Neural progenitor cell (in vitro differentiated cells): ENCODE measurements around the gene OCA2.

Experiments
- EZH2phosphoT487 ChIP-seq: fragments of 200-600 bp; sonication (generic); IDR thresholded peaks from 2 replicates; pipeline ENCODE4 v1.6.1; 2017; ENCODE audit warnings: antibody characterized with exemption
- TF ChIP-seq, protein P1 (sequence below): fragments of 200-600 bp; sonication (generic); IDR thresholded peaks from 2 replicates; pipeline ENCODE4 v1.5.1; 2017; ENCODE audit warnings: antibody characterized with exemption, mild to moderate bottlenecking

DNA sequence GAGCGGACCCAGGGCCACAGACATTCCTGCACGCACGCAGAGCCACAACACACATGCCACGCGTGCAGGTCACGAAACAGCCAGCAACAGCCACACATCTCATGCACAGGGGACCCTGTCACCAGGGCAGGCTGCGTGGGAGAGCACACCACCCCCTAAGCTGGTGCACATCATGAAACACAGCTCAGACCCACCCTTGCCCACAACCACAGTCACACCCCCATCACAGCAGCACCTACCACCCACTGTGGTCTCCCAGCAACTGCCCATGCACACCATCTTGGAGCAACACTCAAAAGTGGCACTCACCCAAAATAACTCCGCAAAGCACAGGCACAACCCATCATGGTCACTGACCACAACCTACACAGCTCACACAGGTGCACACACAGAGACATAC is 75.7 kb downstream of the OCA2 start:
- TF ChIP-seq EZH2phosphoT487, result no peak
- TF ChIP-seq, protein P1, sequence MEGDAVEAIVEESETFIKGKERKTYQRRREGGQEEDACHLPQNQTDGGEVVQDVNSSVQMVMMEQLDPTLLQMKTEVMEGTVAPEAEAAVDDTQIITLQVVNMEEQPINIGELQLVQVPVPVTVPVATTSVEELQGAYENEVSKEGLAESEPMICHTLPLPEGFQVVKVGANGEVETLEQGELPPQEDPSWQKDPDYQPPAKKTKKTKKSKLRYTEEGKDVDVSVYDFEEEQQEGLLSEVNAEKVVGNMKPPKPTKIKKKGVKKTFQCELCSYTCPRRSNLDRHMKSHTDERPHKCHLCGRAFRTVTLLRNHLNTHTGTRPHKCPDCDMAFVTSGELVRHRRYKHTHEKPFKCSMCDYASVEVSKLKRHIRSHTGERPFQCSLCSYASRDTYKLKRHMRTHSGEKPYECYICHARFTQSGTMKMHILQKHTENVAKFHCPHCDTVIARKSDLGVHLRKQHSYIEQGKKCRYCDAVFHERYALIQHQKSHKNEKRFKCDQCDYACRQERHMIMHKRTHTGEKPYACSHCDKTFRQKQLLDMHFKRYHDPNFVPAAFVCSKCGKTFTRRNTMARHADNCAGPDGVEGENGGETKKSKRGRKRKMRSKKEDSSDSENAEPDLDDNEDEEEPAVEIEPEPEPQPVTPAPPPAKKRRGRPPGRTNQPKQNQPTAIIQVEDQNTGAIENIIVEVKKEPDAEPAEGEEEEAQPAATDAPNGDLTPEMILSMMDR, result no peak
